Sciatic nerve (tissue), 2 donors: ENCODE results near the gene ERG28. TPM values are rescaled to one million over a fixed set of nuclear protein-coding genes. Genes with fewer than 3 reads are reported as not detected.

ENCODE experiments used
- ATAC-seq: fragments of 200-7000 bp; cut with Tn5 transposase; one replicate; pipeline ENCODE4 v1.9.1; 2020; ENCODE audit warnings: mild to moderate bottlenecking, moderate library complexity
- DNase-seq: peaks from one replicate; pipeline ENCODE4 v3.0.0-alpha.2; 2020; ENCODE audit warnings: low spot score
- intact Hi-C: fragments of 100-400 bp; cut with DNase I; formaldehyde crosslinking; loops from one replicate; pipeline ENCODE4 v1.14.2; 2022
- total RNA-seq: library from RNA; stranded (reverse); fragmentation: NEBNext Ultra II Directional; extraction: Animal tissue kit (Norgen Biotek cat#: 25700); gene quantifications from one replicate; pipeline ENCODE4 v1.2.1, GENCODE V29; 2021
- donor health status: DM: no; HTN: no; CAD: no.
- donor health status: DM: no; HTN: no; CAD: no.

The ERG28 gene
- total RNA-seq, 1 donor from 2014 or later = 10.1 TPM

DNA sequence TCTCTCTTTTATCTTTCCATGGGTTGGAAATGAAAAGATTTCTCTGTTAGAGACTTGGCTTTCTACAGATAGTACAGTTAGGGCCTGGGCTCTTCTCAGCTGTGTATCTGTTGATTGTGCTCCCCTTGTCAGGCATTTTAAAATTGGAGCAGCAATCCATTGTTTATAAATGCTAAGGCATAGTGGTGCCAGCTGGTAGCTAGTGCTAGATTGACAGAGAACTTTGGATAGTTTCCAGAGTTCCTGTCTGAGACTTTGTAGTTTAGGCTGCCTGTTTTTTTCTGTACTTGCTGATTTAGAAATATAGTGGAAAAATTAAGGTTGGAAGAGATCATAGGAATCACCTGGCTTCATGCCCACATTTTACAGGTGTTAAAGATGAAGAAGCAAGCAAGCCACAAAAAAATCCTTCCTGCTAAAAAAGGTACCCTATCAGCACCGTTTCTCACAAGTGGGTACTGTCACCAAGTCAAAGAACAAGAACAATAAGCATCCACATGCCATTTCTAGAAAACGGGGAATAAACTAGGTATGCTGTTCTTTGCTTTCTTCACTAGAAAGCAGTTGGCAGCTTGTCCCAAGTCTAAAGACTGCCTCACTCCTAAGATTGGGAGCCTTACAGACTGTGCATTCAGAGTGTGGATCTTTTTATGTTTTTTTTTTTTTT is 6.6 kb upstream of the ERG28 start:
- intact Hi-C loops = no loop called here
- DNase-seq (no peak), ATAC-seq (no peak)

DNA sequence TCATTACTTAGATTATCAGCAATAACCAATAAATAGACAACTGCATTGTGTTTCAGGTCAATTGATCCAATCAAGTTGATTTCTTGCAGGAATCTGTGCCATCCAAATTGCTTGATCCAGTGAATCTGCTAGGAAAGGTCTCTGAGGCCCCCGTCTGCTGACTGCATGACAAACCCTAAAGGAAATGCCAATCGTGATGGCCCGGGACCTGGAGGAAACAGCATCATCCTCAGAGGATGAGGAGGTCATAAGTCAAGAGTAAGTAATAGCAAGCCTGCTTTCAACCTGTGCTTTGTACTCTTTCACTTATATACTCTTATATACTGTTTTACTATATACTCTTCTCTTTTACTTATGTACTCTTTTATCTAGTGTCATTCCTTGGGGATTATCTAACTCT is 2.3 kb upstream of the ERG28 start:
- DNase-seq = no peak
- intact Hi-C loops = no loop called here
- no peak for ATAC-seq

DNA sequence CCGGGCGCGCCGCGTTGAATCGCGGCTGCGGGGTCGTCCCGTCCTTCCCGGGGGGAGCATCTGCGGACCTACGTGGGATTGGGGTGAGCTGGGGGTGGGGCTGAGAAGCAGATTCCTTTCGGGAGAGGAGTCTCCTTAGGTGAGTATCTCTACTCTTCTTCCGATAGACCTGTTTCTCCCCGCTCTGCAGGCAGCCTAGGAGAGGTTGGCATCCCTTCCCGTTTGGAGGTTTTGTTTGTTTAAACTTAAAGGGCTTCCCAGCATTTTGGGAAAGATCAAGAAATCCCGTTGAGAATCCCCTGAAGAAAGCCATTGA is 781 bp upstream of the ERG28 start:
- intact Hi-C loops = no loop called here
- DNase-seq (no peak), ATAC-seq (no peak)

DNA sequence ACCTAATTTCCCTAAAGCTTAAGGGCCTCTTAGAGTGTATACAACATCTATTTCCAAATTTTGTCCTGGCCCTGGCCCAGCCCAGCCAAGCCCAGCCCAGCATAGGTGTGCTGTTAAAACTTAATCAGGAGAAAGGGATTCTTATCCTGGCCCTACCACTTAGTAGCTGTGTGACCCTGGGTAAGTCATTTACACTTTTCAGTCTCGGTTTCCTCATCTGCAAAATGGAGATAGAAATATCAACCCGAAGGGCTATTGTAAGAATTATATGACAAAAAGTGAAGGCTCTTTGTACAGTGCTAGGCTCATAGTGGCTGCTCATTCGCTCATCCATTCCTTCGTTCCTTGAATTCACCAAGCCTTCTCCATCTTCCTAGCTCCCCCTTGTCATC is 442 bp downstream of the ERG28 start:
- intact Hi-C loops = no loop called here
- no peak for ATAC-seq
- no peak for DNase-seq

DNA sequence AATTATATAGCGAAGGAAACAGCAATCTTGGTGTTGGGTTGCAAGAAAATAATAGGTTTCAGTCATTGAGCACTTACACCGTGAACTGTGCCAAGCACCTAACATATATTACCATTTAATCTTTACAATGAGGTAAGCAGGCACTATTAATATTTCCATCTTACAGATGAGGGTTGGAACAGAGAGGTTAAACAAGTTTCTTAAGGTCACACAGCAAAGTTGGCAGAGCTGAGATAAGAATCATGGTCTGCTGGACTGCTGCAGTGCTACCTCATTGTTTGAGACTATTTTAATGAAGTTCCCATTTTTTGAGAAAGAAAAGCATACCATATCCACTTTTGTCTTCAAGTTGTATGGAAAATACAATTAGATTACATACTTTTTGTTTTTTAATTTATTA is 1.7 kb downstream of the ERG28 start:
- ATAC-seq = no peak
- intact Hi-C loops = no loop called here
- DNase-seq = no peak

DNA sequence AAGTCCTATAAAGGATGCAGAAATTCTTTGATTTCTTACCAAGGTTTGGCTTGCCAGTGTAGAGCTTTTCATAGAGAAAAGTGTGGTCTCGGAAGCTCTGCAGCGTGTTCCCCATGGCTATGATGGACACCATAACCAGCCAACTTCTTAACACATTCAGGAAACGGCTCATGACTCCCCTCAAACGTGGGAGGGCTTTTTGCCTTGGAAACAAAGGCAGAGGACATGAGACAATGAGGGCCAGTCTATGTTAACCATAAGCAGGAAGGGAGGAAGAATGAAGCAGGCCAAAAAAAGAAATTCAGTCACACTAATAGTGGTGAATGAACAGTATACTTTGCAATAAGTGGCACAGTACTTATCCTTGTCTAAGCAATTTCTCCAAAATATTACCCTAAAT is 3.3 kb downstream of the ERG28 start:
- ATAC-seq = no peak
- DNase-seq = no peak
- intact Hi-C loops = no loop called here

DNA sequence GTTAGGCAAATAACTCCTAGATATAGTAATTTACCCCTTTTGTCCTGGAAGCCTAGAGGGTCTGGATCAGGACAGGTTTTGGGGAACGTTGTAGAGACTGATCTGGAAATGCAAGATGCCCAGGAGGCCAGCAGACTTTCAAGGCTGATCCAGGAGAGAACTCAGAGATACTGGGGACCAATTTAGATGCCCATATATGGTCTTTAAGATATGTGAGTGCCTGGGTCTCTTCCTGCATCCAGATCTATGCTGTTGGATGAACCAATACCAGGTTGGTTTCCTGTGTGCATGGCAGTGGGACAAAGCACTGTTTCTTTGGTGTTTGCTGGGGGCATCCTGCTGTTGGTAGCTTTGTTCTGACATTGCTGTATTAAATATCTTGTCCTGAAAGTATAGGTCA is 5.4 kb downstream of the ERG28 start:
- intact Hi-C loops = no loop called here
- DNase-seq (no peak), ATAC-seq (no peak)

DNA sequence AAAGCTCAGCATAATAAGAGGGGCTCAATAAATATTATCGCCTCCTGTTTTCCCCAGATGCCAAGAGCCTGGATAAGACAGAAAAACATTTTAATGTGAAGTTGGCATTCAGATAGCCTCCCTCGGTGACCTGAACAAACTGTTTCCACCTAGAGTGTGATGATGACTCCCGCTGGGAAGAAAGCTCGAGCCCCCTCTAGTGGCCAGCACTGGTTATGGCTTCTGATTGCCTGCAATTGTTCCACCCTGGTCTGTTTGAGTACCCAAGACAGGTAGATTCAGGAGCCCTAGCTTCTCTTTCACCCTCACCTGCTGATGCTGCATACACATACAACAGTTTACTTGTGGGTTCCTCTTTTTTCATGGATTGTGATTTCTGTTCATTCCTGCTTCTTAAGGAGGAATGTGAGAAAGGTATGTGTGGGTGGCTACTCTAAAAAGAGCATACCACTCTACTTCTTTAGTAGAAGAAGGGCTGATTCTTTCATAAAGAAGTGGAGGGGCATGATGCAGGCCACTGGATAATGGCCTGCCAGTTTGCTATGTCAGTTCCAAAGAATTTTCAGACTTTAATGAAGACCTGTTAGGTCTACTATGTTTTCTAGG is 6.4 kb downstream of the ERG28 start:
- DNase-seq = peak; percentile 92
- ATAC-seq = peak; percentile 91
- intact Hi-C loops = no loop called here

DNA sequence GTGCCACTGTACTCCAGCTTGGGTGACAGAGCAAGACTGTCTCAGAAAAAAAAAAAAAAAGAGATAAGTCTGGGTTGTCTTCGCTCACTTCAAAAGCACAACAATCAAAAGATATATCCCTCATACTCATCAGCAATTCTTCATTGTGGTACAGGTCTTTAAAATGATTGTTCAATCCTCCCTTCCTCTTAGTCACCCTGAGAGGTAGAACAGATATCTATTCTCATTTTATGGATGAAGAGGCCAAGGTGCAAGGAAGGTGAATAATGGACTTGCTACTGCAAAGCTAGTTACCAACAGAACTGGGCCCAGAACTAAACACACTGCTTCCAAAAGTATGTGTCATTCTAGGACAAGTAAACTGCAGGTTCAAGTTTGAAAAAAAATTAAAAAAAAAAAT is 7.1 kb downstream of the ERG28 start:
- ATAC-seq (no peak), DNase-seq (no peak)
- intact Hi-C loops = loop anchor here (1.0 kb wide), 1 partner anchor 75 kb away; the partner anchor contains the start of gene FLVCR2

DNA sequence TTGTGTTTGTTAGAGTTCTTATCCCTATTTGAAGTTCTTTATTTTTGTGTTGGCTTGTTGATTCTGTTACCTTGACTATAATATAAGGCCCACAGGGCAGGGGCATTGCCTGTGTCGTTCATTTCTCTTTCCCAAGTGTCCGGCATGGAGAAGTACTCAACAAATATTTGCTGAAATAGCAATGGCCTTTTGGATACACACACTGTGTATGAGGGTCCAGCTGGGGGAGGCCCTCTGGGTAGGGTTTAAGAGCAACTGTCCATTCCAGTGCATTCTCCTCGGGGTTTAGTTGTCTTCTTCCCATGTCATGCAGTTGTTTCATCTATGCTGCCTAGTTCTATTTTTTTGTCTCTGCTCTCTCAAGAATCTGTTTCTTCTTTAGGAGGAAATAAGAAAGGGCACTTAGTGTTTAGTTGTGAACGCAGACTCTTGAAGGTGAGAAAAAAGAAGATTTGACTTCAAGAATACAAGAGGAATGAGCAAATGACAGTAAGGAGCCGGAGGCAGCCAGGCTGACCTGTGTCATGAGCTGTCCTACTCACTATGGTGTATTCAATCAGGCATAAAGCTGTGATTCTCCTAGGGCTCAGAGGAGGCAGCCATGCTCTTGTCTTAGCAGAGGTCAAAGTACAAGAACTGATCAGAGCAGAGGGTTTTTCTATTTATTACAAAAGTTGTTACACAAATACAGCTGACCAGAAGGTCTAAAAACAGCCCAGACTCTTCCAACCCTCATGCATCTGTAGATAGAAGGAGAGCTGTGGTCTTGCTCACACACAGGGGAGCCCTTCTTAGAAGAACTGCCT is 10.2 kb downstream of the ERG28 start:
- no peak for DNase-seq
- ATAC-seq = no peak
- intact Hi-C loops = no loop called here

DNA sequence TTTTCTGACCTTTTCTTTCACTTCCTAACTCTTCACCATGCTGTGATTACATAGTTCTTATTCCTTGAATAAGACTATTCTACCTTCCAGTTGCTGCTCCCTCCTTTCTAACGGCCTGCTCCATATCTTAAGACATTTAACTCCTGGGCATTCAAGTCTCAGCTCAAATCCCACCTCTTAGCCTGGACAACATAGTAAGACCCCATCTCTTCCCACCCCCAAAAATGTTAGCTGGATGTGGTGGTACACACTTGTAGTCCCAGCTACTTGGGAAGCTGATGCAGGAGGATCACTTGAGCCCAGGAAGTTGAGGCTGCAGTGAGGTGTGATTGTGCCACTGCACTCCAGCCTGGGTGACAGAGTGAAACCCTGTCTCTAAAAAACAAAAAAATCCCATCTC is 10.9 kb downstream of the ERG28 start:
- DNase-seq (no peak), ATAC-seq (no peak)
- intact Hi-C loops = no loop called here

DNA sequence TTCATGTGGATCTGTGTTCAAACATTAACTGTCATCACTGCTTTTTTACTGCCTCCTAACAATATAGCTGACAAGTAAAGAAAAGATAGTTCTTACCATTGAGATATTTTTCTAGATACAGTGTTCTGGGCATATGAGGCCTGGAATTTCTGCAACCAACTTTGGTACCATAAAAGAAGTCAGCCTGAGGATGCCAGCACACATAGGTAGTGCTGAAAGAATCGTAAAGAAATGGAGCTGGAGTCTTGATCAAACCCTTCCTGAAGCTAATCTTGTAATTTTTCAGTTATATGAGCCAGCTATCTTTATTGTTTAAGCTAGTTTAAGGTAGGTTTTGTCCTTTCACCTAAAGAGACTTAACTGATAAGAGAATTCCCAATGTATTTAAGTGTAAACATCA is 11.3 kb downstream of the ERG28 start:
- ATAC-seq = no peak
- DNase-seq = no peak
- intact Hi-C loops = no loop called here

DNA sequence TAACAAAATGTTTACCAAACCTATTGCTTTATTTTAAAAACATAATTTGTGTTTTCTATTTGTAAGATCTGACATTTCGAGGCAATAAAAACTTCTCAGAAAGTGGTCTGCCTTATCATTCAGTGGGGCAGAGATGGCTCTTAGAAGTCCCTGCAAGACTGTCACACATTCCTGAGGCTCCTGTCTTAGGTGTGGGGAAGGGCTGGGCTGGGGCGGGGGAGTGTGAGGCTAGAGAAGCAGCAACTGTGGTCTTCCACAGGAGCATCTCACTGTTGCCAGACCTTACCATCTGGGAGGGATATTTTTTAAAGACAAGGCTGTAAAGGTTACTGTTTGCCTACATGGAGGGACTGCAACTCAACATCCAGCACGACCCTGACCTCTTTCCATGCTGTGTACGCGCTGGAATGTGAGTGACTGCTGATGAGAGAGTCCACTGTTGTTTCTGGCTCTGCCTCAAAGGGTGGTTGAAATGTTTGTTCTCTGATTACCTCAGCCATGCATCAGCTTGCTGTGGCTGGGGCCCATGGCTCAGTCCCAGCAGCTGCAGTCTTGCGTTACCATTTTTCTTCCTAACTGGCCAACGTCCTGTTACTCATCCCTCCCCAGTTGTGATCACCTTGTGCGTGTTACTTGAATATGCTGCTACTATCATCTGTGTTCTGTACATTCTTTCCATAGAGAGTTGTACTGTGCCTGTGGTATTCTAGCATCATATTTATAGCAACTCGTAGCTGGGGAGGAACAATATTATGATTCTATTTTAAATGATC is 12.4 kb downstream of the ERG28 start:
- peak; percentile 79 for ATAC-seq
- intact Hi-C loops = no loop called here
- no peak for DNase-seq

DNA sequence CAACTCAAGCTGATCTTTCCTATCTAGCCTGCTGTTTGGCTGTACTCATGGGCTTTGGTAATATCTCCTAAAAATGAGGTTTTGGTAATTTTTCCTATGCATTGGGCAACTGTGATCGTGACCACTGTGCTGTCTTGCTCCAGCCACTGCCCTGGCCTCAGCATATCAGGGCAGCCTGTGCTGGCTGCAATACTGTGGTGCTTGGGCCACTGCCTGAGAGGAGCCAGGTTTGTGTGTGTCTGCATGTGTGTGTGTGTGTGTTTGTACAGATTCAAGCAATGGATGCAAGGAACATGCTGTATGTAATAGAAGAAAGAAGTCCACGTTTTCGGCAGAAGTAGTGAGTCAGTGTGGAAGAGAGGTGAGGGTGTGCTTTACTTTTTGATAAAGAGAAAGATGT is 13.0 kb downstream of the ERG28 start:
- intact Hi-C loops = no loop called here
- ATAC-seq (peak; percentile 70), DNase-seq (no peak)

DNA sequence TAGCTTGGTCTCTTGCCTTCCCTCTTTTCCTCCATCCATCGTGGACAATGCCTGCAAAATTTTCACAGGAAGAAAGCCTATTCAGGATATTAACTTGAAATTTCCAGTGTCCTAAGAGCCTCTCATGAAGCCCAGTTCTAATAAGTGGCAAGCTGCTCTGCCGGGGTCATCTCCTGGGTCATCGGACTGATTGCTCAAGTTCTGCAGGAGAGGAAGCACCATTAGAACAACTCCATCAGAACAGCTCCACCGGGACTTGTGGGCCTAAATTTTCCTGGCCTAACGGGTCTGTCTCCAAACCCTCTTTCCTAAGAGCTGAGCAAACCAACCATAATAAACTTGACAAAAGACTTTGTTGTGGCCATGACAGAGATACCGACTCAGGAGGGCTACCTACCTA is 13.9 kb downstream of the ERG28 start:
- DNase-seq = peak; percentile 74
- peak; percentile 92 for ATAC-seq
- intact Hi-C loops = no loop called here

DNA sequence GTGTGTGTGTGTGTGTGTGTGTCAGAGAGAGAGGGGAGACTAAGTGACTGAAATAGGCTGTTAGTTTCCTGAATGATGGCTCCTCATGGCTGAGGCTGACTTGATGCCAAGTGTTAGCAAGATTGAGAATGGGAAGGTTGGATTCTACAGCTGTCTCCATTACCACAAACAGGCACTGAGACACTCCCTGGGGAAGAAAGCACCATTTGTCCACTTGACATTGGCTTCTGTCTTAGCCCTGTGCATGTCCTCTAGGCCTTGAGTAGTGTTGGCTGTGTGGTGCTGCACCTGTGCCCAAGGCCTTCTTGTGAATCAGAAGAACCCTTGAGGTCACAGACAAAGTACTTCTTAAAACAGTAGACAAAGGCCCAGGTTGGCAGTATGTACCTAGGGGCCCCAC is 15.6 kb downstream of the ERG28 start:
- intact Hi-C loops = no loop called here
- DNase-seq (no peak), ATAC-seq (no peak)

DNA sequence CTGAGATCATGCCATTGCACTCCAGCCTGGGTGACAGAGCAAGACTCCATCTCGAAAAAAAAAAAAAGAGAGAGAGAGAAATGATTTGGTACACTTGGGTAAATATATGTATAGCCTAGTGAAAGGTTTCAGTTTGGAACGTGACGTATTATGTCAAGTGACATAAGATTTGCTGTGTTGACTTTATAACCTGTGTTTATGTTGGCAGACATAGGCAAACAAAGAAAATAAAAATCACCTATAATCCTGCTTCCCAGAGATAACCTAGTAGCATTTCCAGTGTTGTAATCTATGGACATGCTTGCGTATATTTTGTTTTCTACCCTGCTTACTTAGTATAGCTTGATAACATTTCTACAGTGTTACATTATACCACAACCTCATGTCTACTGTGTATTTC is 16.7 kb downstream of the ERG28 start:
- ATAC-seq = no peak
- intact Hi-C loops = no loop called here
- DNase-seq = no peak

DNA sequence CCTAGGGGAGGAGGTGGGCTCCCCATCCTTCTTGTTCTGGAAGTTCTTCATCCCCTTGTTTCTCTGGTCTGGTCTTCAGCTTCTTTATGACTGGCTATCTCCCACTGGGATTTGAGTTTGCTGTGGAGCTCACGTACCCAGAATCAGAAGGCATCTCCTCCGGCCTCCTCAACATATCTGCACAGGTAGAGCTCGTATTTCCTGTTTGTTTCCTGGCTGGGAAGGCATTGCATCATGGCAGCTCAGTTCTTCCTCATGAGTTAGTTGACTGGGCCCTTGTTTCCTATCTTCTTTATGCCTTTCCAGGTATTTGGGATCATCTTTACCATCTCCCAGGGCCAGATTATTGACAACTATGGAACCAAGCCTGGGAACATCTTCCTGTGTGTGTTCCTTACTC is 19.8 kb downstream of the ERG28 start:
- intact Hi-C loops = no loop called here
- ATAC-seq (no peak), DNase-seq (no peak)

DNA sequence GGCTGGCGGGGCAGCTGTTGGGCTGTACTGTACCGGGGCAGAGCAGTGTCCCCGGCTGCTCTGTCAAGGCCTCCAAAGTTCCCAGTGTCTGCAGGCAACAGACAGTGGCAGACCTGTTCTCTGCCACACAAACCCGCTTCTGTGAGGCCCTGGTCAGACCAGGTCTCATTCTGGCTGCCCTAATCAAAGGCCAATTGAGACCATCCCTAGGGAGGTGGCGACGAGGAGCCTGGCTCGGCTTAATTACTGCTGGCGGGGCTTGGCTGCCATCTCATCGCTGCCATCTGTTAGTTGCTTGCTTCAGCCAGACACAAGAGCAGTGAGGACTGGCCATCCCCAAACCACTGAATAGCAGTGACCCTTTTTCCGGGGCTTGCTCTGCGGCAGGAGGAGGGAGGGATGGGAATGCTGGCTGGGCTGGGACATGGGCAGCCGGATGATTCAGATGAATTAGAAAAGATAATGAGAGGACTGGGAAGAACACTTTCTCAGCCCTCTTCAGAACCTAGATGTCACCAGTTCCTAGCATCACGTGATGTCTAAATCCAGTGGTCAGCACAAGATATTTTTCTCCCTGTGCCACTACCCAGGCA is 24.5 kb downstream of the ERG28 start:
- no peak for DNase-seq
- peak; percentile 28 for ATAC-seq
- intact Hi-C loops = no loop called here

DNA sequence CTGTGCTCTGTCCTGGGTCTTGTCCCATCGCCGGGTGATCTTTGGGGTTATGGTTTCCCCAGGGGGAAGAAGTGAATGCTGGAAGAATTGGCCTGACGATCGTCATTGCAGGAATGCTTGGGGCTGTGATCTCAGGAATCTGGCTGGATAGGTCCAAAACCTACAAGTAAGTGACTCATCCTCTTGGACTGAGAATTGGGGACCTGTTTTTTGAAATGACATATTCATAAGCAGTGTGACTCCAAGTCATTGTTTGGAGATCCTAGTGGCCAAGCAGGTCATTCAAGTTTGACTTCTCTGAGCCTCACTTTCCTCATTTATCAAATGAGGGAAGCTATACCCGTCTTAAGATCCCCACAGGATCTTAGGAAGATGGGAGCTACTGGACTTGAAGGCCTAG is 25.8 kb downstream of the ERG28 start:
- no peak for ATAC-seq
- intact Hi-C loops = no loop called here
- no peak for DNase-seq
